Activated CD8-positive, alpha-beta memory T cell treated with anti-CD3 and anti-CD28 coated beads, Interleukin-2, amount 50 U/mL, for 48 hours (primary cell): ENCODE data around the gene MPRIP.

Source experiments
- DNase-seq: peaks from one replicate; pipeline ENCODE4 v3.0.0-alpha.2; 2020

The MPRIP gene

GRCh38 chr17:17072546-17072945 lies 30.3 kb downstream of the MPRIP start:
- no peak for DNase-seq

- no peak for DNase-seq
Measured at GRCh38 chr17:17073030-17073564, 30.8 kb downstream of the MPRIP start.

GRCh38 chr17:17073581-17074403 lies 31.5 kb downstream of the MPRIP start:
- DNase-seq, result no peak

GRCh38 chr17:17075125-17075781 lies 33.0 kb downstream of the MPRIP start:
- DNase-seq, result no peak

- no peak for DNase-seq
Measured at GRCh38 chr17:17076066-17076465, 33.8 kb downstream of the MPRIP start.

GRCh38 chr17:17077101-17077500 lies 34.8 kb downstream of the MPRIP start:
- no peak for DNase-seq

GRCh38 chr17:17077861-17078732 lies 35.8 kb downstream of the MPRIP start:
- no peak for DNase-seq

- DNase-seq, result no peak
Measured at GRCh38 chr17:17078832-17079231, 36.6 kb downstream of the MPRIP start.

GRCh38 chr17:17079336-17079735 lies 37.1 kb downstream of the MPRIP start:
- no peak for DNase-seq

GRCh38 chr17:17079761-17080160 lies 37.5 kb downstream of the MPRIP start:
- no peak for DNase-seq

GRCh38 chr17:17080181-17080631 lies 37.9 kb downstream of the MPRIP start:
- DNase-seq, result no peak

GRCh38 chr17:17080781-17081180 lies 38.5 kb downstream of the MPRIP start:
- DNase-seq, result no peak

- no peak for DNase-seq
Measured at GRCh38 chr17:17081304-17081940, 39.2 kb downstream of the MPRIP start.

- no peak for DNase-seq
Measured at GRCh38 chr17:17082878-17083277, 40.6 kb downstream of the MPRIP start.

GRCh38 chr17:17084317-17084835 lies 42.1 kb downstream of the MPRIP start:
- no peak for DNase-seq

GRCh38 chr17:17084941-17085340 lies 42.7 kb downstream of the MPRIP start:
- DNase-seq, result no peak

- no peak for DNase-seq
Measured at GRCh38 chr17:17086585-17086984, 44.3 kb downstream of the MPRIP start.

- no peak for DNase-seq
Measured at GRCh38 chr17:17087424-17088015, 45.3 kb downstream of the MPRIP start.

- no peak for DNase-seq
Measured at GRCh38 chr17:17088086-17088485, 45.8 kb downstream of the MPRIP start.

GRCh38 chr17:17088541-17089525 lies 46.6 kb downstream of the MPRIP start:
- no peak for DNase-seq
